ENCODE results near the gene L3MBTL1.
"Not testable (repeated sequence)": the region's sequence is repeated elsewhere in the genome, so short reads cannot be mapped to it uniquely, and the experiment has no call there.

Gene L3MBTL1

DNA sequence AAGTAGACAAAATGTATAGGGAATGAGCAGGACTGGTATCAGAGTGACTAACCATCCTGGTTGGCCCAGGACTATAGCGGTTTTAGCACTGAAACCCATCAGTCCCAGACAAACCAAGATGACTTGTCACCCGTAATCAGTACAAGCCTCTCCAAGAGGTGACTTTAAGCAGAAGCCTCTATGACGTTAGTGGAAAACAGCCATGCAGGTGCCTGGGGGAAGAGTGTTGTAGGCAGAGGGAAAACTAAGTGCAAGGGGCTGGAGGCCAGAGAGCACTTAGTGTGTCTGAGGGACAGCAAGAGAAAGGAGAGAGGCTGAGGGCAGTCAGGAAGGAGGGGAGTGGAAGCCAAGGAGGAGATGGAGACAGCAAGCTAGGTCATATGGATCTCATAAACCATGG, 53.5 kb downstream of the L3MBTL1 start:
- DNase-seq (ENCODE audit: low spot score), result no peak

- DNase-seq (ENCODE audit: low spot score), result no peak
Observed at GRCh38 chr20:43563429-43563828, 55.9 kb downstream of the L3MBTL1 start.

GRCh38 chr20:43563991-43564390, 56.5 kb downstream of the L3MBTL1 start:
- no peak for DNase-seq (ENCODE audit: low spot score)

DNA sequence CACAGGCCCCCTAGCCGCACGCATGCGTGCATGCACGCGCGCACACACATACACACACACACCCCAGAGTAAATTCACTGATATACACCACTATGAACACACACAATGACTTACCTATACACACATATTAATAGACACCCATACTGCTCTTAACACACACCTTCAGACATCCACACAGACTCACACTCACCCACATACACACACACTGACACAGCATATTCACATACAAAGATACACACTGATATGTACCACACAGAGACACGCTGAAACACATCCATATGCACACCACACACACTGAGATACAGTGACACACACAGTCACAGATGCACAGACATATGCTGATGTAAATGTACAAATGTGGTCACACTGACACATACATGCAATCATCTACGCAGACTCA, 57.0 kb downstream of the L3MBTL1 start:
- no peak for DNase-seq (ENCODE audit: low spot score)

- no peak for DNase-seq (ENCODE audit: low spot score)
Observed at GRCh38 chr20:43564993-43565757, 57.7 kb downstream of the L3MBTL1 start.

DNA sequence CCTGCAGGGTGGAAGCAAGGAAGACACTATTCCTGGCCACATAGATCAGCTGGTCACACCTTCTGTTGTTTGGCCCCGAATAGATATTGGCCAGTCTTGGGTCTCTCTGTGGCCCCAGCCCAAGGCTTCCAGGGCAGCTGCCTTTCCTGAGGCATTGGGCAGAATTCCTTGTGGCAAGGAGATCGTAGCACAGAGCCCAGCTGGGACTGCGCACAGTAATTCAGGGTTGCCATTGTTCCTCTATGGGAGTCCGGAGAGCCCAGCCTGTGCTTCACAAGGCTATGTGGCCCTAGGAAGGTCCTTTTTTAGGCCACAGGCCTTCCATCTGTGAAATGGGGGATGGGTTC, 58.2 kb downstream of the L3MBTL1 start:
- DNase-seq (ENCODE audit: low spot score), result no peak

- DNase-seq (ENCODE audit: low spot score), result no peak
Observed at GRCh38 chr20:43567477-43567876, 60.0 kb downstream of the L3MBTL1 start.

GRCh38 chr20:43568706-43569105, 61.2 kb downstream of the L3MBTL1 start:
- no peak for DNase-seq (ENCODE audit: low spot score)

GRCh38 chr20:43569282-43569681, 61.8 kb downstream of the L3MBTL1 start:
- DNase-seq (ENCODE audit: low spot score), result no peak

GRCh38 chr20:43570496-43570895, 63.0 kb downstream of the L3MBTL1 start:
- no peak for DNase-seq (ENCODE audit: low spot score)

GRCh38 chr20:43571310-43571709, 63.8 kb downstream of the L3MBTL1 start:
- no peak for DNase-seq (ENCODE audit: low spot score)

DNA sequence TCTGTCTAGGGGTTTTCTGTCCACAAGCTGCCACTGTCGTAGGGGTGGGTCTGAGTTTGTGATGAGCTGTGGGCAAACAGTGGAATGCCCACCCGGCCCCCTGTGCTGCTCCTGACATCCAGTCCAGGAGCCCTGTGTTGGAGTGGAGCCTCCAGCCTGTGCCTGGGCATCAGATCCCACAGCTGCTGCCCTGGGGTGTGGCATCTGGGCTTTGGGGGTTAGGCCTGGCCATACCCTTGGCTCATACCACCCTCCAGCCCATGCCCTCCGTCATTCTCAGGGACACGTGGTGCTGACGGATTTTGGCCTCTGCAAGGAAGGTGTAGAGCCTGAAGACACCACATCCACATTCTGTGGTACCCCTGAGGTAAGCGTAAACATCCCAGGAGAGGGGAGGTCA, 64.3 kb downstream of the L3MBTL1 start:
- no peak for DNase-seq (ENCODE audit: low spot score)

GRCh38 chr20:43572891-43573290, 65.4 kb downstream of the L3MBTL1 start:
- DNase-seq (ENCODE audit: low spot score), result no peak

GRCh38 chr20:43576108-43576507, 68.6 kb downstream of the L3MBTL1 start:
- no peak for DNase-seq (ENCODE audit: low spot score)

- DNase-seq (ENCODE audit: low spot score), result peak; percentile 43
Observed at GRCh38 chr20:43579861-43580793, 72.6 kb downstream of the L3MBTL1 start.

DNA sequence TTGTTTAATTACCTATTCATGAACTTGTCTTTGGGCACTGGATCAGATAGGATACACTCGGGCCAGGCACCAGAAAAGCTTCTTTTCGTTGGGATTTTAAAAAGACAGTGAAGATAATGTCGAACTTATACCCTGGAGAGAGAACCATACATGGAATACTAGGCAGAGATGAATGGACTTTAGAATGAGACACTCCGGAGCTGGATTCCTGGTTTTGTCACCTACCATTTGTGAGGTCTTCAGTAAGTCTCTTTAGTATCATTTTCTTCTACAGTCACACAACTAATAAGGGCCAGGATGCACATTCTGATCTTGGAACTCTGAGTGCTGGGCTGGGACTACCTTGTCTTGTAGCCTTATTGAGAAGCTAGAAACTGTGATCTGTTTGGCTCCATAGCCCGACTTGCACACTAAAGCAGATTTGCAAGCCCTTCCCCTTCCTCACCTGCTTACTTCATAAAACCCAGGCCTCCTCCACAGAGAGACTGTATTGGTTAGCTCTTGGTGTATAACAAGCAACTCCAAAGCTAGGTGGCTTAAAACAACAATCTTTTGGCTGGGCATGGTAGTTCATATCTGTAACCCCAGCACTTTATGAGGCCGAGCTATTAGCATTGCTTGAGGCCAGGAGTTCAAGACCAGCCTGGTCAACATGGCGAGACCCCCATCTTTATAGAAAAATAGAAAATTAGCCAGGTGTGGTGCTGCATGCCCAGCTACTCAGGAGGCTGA, 75.8 kb downstream of the L3MBTL1 start:
- DNase-seq (ENCODE audit: low spot score), result no peak

GRCh38 chr20:43583982-43584432, 76.5 kb downstream of the L3MBTL1 start:
- DNase-seq (ENCODE audit: low spot score), result peak; percentile 68

DNA sequence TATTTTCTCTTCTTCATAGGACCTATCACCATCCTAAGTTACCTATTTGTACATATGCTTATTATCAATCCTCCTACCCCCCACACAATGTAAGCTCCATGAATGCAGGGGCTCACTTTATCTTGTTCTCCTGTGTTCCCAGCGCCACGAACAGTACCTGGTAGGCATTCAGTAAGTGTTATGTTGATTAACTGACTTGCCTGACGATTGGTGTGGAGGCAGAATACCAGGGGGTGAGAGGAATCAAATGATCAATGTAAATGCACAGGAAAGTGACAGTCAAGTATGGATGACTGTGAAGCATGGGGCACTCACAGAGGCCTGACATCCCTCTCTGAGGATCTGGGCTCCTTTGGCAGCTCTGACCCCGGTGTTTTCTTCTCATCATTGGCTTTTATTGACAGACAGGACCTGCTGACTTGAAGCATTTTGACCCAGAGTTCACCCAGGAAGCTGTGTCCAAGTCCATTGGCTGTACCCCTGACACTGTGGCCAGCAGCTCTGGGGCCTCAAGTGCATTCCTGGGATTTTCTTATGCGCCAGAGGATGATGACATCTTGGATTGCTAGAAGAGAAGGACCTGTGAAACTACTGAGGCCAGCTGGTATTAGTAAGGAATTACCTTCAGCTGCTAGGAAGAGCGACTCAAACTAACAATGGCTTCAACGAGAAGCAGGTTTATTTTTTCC, 77.1 kb downstream of the L3MBTL1 start:
- no peak for DNase-seq (ENCODE audit: low spot score)

GRCh38 chr20:43586641-43587040, 79.1 kb downstream of the L3MBTL1 start:
- no peak for DNase-seq (ENCODE audit: low spot score)

DNA sequence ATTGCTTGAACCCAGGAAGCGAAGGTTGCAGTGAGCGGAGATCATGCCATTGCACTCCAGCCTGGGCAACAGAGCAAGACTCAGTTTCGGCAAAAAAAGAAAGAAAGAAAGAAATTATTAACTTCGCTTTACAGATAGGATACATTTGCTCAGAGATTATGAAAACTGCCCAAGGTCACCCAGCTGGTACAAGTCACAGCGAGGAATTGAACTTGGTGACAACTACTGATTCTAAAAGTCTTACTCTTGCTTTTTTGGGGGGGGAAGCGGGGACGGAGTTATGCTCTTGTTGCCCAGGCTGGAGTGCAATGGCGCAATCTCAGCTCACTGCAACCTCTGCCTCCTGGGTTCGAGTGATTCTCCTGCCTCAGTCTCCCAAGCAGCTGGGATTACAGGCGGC, 81.0 kb downstream of the L3MBTL1 start:
- DNase-seq (ENCODE audit: low spot score), result not testable (repeated sequence)

GRCh38 chr20:43590036-43590391, 82.5 kb downstream of the L3MBTL1 start:
- DNase-seq (ENCODE audit: low spot score), result peak; percentile 8
